ENCODE data around the gene NEMP1. TPM values are rescaled to one million over a fixed set of nuclear protein-coding genes. Genes with fewer than 3 reads are reported as not detected.

Gene NEMP1
- total and polyA plus RNA-seq, 2 of the 8 experiments (the other 6 are each of a cell fraction or from before 2014, with no cell fraction given) = 30.1 to 43.2 TPM

DNA sequence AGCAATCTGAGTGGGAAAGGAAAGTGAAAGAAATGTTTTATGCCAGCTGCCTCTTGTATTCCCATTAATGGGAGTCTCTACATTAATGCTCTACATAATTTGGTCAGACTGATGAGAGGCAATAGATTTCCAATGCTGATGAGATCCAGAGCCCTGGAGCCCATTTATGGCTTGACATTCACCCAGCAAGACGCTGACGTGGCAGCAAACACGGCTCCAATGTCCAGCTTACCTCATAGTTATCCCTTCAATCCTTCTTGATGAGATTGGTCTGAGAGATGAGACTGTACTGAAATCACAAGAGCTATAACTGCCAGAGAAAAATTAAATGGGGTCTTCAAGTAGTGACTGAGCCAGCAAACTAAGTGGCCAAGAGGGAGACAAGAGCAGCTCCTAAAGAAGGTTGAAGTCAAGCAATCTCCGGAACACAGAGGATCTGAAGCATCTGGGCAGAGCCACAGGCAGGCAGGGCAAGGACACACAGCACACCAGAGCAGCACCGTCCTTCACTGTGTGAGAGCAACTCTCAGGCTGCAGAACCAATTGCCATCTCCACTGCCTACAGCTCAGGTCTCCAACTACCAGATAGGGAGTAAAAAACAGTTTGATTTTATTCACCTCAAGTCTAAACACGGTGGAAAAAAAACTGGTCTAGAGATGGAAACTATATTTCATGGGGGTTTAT, 21.4 kb downstream of the NEMP1 start (continued):
- TF ChIP-seq, protein P1, sequence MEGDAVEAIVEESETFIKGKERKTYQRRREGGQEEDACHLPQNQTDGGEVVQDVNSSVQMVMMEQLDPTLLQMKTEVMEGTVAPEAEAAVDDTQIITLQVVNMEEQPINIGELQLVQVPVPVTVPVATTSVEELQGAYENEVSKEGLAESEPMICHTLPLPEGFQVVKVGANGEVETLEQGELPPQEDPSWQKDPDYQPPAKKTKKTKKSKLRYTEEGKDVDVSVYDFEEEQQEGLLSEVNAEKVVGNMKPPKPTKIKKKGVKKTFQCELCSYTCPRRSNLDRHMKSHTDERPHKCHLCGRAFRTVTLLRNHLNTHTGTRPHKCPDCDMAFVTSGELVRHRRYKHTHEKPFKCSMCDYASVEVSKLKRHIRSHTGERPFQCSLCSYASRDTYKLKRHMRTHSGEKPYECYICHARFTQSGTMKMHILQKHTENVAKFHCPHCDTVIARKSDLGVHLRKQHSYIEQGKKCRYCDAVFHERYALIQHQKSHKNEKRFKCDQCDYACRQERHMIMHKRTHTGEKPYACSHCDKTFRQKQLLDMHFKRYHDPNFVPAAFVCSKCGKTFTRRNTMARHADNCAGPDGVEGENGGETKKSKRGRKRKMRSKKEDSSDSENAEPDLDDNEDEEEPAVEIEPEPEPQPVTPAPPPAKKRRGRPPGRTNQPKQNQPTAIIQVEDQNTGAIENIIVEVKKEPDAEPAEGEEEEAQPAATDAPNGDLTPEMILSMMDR (IDR thresholded peaks at IDR 0.05; ENCODE audit: control extremely low read depth in 1 of 3, insufficient read depth in 1 of 3, low read depth in 1 of 3, low read length in 3 of 3) = no peak
- TF ChIP-seq CBX5 (IDR thresholded peaks at IDR 0.05; ENCODE audit: low read depth, low read length) = no peak
- TF ChIP-seq RAD21 (IDR thresholded peaks at IDR 0.05 in 1 of 2, conservative IDR thresholded peaks at IDR 0.05 in 1 of 2; ENCODE audit: low read depth in 2 of 2, low read length in 2 of 2) = no peak
- no peak for TF ChIP-seq CHD2 (IDR thresholded peaks at IDR 0.05; ENCODE audit: low read length)
- TF ChIP-seq RFX5 (IDR thresholded peaks at IDR 0.05; ENCODE audit: borderline replicate concordance, low read depth, low read length) = no peak
- TF ChIP-seq SP2 (IDR thresholded peaks at IDR 0.05; ENCODE audit: low read length) = no peak
- TF ChIP-seq ZNF274 (IDR thresholded peaks at IDR 0.05; ENCODE audit: borderline replicate concordance, extremely low read depth, low read length) = no peak
- TF ChIP-seq KDM5A (IDR thresholded peaks at IDR 0.05; ENCODE audit: low read length) = no peak
